NK-92 (cell line): ENCODE results near the gene LMF2.
"Not testable (repeated sequence)": the region's sequence is repeated elsewhere in the genome, so short reads cannot be mapped to it uniquely, and the experiment has no call there.

Experiments used
- DNase-seq: peaks from one replicate; lab custom pipeline; 2025; ENCODE audit not compliant: unreplicated experiment; lab: John Stamatoyannopoulos, UW

Gene LMF2

DNA sequence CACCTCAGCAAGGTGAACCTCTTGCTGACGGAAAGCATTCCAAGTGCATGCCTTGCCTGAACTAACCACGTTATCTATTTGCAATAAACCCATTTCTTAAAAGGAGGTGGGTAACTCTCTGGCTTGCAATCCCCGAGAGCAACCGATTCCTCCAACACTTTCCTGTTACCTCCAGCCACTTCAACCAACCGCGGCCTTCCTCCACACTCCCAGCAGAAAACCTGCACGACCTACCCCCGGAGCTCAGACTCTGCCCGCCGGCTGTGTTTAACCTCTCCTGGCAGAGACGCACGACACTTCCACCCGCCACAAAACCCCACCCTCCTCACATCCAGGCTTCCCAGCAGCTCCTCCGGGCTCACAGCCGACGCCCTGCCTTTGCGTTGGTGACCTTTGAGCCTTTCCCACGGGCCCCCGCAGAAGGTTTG lies 17.2 kb upstream of the LMF2 start:
- no peak for DNase-seq

DNA sequence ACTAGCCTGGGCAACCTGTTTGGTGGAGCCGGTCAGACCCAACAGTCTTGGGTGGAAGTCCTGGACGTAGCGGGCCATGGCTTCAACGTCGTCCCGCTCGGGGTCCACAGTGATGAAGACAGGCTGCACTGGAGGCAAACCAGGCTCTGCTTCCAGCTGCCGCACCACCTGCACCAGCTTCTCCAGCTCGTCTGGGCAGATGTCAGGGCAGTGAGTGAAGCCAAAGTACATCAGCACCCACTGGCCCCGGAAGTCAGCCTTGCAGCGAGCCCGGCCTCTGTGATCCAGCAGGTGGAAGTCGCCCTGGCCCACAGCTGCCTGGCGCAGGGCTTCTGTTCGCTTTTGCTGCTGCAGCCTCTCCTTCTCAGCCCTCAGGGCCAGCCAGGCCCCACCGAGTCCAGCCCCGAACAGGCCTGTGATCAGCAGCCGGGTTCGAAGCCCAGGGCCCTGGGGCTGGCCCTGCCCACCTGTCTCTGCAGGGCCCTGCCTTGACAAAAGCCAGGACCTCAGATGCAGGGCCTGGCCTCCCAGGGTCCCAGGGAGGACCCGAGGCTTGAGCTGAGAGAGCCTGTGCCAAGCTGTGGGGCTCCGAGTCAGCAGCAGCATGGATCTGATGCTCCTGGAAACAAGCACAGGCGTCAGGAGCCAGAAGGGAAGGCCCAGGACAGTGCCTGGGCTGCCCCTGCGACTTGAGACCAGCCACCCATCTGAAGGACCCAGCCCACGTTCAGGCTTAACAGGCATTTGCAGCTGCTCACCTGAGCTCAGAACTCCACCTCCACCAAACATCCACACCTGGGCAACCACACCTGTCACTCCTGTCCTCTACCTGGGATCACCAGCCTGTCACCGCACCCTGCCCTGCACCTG lies 16.5 kb upstream of the LMF2 start:
- DNase-seq = no peak

DNA sequence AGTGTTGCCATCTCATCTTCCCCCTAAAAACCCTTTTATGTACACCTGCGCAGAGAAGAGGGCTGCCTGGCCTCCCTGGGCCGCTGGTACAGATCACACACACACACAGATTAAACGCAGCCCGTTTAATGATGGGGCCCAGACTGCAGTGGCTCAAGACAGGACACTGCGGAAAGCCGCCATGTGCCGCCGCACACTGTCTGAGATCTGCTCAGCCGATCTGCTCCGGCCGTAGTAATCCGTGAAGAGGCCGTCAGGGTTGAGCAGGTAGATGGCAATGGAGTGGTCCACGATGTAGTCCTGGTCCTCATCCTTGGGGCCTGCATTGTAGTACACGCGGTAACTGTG lies 15.9 kb upstream of the LMF2 start:
- no peak for DNase-seq

DNA sequence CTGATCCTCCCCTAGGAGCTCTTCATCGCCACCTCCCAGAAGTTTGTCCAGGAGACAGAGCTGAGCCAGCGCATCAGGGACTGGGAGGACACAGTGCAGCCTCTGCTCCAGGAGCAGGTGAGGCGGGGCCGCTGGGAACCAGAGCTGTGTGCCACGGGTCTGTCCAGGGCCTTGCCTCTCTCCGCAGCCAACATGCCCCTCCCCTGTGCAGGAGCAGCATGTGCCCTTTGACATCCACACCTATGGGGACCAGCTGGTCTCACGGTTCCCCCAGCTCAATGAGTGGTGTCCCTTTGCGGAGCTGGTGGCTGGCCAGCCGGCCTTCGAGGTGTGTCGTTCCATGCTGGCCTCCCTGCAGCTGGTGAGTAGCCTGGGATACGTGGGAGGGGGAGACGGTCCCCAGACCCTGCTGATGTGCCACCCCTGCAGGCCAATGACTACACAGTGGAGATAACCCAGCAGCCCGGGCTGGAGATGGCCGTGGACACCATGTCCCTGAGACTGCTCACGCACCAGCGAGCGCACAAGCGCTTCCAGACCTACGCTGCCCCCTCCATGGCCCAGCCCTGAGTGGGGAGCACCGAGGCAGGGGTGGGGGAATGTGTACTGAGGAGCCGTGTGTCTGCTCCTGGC lies 15.4 kb upstream of the LMF2 start:
- no peak for DNase-seq

DNA sequence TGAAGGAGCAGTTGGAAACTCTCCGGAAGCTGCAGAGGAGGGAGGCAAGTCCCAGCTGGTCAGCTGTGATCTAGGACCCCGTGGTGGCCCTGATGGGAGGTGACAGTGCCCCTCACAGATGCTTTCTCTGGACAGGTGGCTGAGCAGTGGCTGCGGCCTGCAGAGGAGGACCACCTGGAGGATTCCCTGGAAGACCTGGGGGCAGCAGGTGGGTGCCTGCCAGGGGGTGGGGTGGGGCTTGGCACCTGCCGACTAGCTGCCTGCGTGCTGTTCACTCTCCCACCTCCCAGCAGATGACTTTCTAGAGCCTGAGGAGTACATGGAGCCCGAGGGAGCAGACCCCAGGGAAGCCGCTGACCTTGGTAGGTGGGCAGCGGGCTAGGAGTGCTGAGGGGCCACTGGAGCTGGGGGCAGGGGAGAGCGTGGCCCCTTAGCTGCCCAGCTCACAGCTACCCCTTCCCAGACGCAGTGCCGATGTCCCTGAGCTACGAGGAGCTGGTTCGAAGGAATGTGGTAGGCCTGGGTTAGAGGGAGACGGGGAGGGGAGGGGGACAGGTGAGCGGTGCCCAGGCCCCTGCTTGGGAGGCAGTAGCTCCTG lies 14.8 kb upstream of the LMF2 start:
- no peak for DNase-seq

DNA sequence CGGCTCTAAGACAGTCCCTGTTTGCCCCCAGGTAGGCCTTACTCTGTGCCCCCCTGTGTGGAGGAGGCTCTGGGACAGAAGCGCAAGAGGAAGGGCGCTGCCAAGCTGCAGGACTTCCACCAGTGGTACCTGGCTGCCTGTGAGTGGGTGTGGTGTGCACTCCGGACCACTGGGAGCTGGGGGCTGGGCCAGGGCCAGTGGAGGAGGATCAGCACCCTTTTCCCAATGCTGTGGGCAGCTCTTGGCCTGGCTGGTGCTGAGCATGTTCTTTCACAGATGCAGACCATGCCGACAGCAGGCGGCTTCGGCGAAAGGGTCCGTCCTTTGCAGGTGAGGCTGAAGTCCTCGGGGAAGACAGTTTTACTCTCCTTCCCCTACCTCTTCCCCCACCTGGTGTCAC lies 14.2 kb upstream of the LMF2 start:
- DNase-seq = no peak

DNA sequence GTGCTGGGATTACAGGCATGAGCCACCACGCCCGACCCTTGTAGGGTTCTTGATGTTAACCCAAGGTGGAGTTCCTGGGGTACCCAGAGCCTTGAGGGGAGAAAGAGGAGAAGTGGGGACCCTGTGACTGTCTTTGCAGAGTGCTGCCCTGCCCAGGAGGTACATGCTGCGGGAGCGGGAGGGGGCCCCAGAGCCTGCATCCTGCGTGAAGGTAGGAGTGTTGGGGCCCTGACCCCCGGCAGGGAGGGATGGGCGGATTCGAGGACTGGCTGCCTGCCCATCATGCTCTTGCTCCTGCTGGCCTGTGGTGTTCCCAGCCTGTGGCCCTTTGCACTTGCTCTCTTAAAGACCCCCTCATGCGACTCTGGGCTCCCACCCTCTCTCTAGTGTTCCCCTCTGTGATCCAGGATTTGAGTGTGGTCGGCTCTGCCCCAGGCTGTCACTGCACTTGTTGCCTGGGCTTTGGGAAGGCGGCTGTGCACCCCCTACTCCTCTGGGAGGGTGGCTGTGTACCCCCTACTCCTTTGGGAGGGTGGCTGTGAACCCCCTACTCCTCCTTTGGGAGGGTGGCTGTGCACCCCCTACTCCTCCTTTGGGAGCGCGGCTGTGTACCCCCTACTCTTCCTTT lies 13.4 kb upstream of the LMF2 start:
- DNase-seq = no peak

DNA sequence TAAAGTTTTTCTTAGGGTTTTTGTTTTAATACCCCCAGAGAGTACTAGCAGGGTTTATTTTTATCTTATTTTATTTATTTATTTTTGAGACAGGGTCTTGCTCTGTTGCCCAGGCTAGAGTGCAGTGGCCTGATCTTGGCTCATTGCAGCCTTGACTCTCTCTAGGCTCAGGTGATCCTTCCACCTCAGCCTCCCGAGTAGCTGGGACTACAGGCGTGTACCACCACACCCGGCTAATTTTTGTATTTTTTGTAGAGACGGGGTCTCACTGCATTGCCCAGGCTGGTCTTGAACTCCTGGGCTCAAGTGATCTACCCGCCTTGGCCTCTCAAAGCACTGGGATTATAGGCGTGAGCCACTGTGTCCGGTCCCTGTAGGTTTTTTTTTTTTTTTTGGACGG lies 12.7 kb upstream of the LMF2 start:
- not testable (repeated sequence) for DNase-seq

DNA sequence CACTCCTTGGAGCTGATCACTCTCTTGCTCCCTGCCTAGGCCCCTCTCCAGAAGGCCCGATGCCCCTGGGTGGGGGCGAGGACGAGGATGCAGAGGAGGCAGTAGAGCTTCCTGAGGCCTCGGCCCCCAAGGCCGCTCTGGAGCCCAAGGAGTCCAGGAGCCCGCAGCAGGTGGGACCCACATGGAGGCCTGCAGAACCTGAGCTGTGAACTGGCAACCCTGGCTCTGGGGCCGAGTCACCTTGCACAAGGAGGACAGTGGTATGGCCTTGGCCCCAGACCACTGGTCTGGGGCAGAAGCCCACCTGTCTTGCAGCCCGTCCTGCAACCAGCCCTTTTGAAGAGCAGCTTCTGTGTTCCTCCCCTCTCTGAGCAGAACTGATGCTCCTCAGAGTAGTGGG lies 11.6 kb upstream of the LMF2 start:
- no peak for DNase-seq

DNA sequence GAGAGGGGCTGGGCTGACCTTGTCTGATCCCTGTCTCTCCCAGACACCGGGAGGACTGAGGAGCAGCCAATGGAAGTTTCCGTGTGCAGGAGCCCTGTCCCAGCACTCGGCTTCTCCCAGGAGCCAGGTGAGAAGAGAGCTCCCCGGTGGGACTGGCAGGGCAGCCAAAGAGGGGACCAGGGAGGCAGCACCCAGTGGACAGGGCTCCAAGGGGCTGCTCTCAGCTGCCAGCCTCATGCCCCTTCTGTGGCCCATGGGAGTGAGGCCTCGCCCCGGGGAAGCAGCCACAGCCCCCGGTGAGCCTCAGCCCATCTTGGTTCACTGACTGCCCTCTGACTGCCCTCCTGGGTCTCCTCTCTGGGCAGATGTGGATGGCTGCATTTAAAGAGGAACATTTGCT lies 11.1 kb upstream of the LMF2 start:
- DNase-seq = no peak

DNA sequence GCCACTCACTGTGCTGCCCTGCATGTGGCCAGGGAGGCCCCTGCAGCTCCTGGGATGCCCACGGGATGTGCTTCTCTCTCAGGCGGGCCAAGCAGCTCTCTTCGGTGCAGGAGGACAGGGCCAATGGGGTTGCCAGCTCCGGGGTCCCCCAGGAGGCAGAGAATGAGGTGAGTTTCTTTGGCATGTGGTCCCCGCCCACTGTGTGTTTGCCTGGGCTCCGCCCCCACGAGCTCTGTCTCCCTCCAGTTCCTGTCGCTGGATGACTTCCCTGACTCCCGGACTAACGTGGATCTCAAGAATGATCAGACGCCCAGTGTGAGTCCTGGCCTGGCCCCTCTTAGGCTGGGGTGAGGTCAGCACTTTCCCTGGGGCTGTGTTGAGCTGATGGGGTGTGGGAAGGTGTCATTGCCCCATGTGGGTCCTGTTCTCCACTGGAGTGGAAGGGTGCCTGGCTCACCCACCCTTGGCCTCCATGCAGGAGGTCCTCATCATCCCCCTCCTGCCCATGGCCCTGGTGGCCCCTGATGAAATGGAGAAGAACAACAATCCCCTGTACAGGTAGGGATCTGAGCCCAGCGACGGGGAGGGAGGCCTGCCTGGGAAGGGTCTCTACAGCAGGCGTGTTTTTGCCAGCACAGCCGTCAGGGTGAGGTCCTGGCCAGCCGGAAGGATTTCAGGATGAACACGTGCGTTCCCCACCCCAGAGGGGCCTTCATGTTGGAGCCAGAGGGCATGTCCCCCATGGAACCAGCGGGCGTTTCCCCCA lies 10.2 kb upstream of the LMF2 start:
- no peak for DNase-seq

DNA sequence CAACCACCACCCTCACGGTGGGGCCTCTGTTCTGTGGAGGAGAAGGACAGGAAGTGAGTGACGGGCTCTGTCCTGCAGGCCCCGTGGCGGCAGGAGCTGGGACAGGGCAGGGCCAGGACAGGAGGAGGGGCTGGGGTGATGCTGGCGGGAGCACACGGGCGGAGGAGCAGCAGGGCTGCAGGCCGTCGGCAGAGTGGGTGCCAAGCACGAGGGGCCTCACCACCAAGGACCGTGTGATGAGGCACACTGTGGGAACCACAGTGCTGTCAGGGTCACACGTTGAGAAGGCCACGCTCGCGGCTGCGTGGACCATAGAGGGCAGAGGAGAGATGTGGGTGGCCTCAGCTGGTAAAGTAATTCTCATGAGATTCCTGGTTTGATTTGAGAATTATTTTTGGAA lies 9.4 kb upstream of the LMF2 start:
- no peak for DNase-seq

DNA sequence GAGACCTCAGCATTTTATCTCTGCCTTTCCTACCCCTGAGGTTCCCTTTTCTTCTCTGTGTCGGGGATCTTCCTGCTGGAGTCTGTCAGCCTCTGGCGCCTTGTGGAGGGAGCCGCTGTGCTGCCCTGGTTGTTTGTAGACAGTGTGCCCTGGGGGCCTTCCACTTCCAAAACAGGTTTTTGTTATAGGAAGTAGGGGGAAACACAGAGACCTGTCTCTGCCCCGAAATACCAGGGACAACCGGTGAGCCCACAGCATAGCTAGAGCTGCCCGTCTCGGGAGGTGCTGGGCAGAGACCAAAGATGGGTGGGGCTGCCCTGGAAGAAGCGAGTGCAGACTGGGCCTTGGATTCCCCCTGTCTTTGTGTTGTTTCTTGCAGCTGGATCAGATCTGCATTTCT lies 8.6 kb upstream of the LMF2 start:
- DNase-seq = no peak

DNA sequence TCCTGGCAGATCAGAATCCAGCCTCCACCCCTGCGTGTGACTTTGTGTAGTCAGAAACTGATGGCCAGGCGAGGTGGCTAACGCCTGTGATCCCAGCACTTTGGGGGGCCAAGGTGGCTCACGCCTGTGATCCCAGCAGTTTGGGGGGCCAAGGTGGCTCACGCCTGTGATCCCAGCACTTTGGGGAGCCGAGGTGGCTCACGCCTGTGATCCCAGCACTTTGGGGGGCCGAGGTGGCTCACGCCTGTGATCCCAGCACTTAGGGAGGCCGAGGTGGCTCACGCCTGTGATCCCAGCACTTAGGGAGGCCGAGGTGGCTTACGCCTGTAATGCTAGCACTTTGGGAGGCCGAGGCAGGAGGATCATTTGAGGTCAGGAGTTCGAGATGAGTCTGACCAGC lies 5.7 kb upstream of the LMF2 start:
- no peak for DNase-seq

DNA sequence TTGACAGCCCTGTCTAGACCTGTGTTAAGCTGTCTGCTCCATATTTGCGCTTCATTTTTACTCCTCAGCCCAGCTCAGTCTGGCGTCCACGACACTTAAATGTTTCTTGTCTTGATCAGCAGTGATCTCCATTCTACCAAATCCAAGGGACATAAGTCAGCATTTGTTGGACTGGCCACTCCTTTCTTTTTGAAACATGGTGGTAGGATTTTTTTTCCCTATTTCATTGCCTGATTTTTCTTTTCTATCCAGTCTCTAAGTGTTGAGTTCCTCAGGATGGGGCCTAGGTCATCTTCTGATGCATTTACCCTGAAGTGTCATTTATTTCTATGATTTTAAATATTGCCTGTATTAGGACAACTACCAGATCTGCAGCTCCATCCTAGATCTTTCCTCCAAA lies 1.4 kb upstream of the LMF2 start:
- DNase-seq = no peak

DNA sequence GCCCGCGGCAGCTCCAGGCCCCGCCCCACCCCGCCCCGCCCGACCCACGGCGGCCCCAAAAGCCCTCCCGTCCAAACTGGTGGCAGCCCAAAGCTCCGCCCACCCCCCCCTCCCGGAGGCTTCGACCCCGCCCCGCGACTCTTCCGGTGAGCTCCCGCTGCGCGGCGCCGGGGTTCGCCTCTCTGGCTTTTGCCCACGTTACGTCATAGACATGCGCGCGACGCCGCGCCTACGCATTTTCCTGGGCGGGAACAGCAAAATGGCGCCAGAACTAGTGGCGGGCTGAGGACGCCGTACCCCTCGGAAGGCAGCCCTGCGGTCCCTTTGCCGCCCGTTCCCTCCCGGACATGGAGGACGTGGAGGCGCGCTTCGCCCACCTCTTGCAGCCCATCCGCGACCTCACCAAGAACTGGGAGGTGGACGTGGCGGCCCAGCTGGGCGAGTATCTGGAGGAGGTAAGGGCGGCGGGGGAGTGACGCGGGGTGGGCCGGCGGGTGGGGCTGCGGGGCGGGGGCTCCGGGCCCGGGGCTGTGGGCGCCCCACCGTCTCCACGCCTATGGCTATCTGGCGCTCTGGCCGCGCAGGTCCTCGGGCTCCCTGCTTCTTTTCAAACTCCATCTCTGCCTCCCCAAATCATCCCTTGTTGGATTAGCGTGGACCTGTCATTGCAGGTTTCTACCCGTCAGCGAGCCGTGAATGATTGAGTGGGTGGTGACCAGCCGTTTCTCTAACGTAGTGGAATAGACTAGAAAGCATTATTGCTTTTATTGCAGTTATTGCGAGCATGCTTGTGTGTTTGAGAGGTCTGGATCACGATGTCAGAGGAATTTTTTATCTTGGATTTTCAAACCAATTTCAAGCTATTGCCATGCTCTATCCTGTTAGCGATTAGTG lies 736 bp upstream of the LMF2 start, which contains the start of gene NCAPH2:
TSS of gene NCAPH2 (plus strand) at position 234 of the 894 bp plus-strand sequence. CDS start at position 348, 114 bp downstream.
- peak; percentile 94 for DNase-seq

DNA sequence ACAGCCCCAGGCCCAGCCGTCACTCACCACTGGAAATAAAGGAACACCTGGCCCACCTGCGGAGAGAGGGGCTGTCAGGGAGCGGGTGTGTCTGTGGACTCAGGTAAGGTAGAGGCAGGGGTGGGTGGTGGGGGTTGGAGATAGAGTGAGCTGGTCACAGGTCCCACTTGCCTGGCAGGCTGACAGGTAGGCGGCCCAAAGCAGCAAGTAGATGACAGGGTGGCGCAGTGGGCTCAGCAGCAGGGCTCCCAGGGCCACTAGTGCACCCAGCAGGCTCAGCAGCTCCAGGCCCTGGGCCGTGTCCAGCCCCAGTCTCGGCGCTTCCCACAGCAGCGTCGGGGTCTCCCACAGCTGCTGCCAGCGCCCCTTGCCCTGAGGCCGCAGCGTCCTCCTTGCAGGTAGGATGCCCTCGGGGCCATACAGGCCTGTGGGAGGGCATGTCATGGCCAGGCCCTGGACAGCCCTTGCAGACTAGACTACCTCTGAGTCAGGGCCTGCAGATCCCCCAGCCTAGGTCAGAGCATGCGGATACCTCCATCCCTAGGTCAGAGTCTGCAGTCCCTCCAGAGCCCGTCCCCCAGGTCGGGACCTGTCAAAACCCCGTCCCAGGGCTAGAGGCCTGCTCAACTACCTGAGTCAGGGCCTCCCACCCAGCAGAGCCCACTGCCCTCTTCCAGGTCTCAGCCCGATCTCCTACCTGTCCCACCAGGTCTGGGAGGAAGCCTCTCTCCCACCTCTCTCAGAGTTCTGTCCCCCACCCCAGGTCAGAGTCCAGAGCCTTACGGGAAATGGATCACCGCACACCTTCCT lies 686 bp downstream of the LMF2 start:
- DNase-seq = no peak

DNA sequence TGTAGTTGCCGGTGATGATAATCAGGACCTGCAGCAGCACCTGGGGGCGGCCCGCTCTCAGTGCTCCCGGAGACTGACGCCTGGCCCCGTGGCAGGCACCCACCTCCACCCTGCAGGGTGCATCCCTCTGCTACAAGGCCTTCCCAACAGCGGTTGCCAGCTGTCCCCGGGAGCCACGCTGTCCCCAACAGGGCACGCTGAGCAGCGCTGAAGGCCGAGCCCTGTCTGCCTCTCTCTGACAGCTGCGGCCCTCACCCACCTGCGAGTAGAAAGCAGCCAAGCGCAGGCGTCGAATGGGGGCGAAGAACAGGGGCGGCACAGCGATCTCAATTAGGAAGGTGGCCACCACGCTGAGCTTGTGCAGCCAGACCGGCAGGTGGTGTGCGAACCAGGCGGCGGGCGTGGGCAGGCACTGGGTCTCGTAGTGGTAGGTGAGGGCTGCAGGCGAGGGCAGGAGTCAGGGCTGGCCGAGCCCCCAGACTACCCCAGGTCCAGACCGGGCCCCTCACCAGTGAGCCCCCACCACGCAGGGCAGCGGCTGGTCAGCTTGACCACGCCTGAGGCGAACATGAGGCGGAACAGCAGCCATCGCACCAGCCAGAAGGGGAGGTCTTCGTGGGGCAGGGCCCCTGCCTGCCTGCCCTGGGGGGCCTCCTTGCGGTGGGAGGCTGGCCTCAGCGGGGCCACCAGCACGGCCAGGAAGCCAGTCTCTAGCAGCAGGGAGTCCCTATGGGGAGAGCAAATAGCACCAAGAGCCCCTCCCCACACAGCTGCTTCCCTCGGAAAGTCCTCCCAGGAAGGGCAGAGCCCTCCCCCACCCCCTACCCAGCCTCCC lies 1.5 kb downstream of the LMF2 start:
- no peak for DNase-seq
